Body of pancreas (tissue), 4 donors: Measurements from ENCODE around the gene IL16.

ENCODE experiments used
- CTCF ChIP-seq, 7 experiments: fragments of 450-650 bp in 4 of 7; fragments of 200-600 bp in 3 of 7; sonication (generic) in 3 of 7; IDR thresholded peaks; one replicate each; pipeline ENCODE4 v1.5.1; 2016 to 2019; ENCODE audit warnings: antibody characterized with exemption in 7 of 7
- POLR2A ChIP-seq, 3 donors: fragments of 450-650 bp; IDR thresholded peaks; one replicate each; pipeline ENCODE4 v1.6.1; 2016; ENCODE audit warnings: antibody characterized with exemption in 3 of 3, mild to moderate bottlenecking in 2 of 3

GRCh38 chr15:81296673-81297072 is 100.0 kb downstream of the IL16 start:
- no peak for TF ChIP-seq CTCF (IDR thresholded peaks at IDR 0.05)
- TF ChIP-seq POLR2A (IDR thresholded peaks at IDR 0.05): peak in 2 of 3 donors; percentile 14 to 63
